Fibroblast of lung (primary cell): ENCODE measurements around the gene ZNF385D.

Source experiments
- EZH2 ChIP-seq: IDR thresholded peaks from 2 replicates; pipeline ENCODE4 v1.5.1; 2012; ENCODE audit warnings: low read length, control low read depth, mild to moderate bottlenecking; ENCODE audit errors: missing control alignments
- TF ChIP-seq, protein P1 (sequence below), 2 donors: IDR thresholded peaks in 1 of 2; conservative IDR thresholded peaks in 1 of 2; 1 replicate in 1 of 2; 2 replicates in 1 of 2; pipeline ENCODE4 v1.5.1; 2011 to 2012; ENCODE audit warnings: low read length in 2 of 2, control low read depth in 1 of 2, inconsistent platforms in 1 of 2, low read depth in 1 of 2, mild to moderate bottlenecking in 1 of 2

- TF ChIP-seq, protein P1, sequence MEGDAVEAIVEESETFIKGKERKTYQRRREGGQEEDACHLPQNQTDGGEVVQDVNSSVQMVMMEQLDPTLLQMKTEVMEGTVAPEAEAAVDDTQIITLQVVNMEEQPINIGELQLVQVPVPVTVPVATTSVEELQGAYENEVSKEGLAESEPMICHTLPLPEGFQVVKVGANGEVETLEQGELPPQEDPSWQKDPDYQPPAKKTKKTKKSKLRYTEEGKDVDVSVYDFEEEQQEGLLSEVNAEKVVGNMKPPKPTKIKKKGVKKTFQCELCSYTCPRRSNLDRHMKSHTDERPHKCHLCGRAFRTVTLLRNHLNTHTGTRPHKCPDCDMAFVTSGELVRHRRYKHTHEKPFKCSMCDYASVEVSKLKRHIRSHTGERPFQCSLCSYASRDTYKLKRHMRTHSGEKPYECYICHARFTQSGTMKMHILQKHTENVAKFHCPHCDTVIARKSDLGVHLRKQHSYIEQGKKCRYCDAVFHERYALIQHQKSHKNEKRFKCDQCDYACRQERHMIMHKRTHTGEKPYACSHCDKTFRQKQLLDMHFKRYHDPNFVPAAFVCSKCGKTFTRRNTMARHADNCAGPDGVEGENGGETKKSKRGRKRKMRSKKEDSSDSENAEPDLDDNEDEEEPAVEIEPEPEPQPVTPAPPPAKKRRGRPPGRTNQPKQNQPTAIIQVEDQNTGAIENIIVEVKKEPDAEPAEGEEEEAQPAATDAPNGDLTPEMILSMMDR (conservative IDR thresholded peaks at IDR 0.05 in 1 of 2, IDR thresholded peaks at IDR 0.05 in 1 of 2; ENCODE audit: low read depth in 1 of 2, low read length in 2 of 2), result no peak
- no peak for TF ChIP-seq EZH2
These were observed 32.8 kb upstream of the ZNF385D start for GRCh38 chr3:21783839-21784238.
